ENCODE results near the gene CCDC141. TPM values are rescaled to one million over a fixed set of nuclear protein-coding genes. Genes with fewer than 3 reads are reported as not detected.

CCDC141 gene
- total RNA-seq, 3 donors from 2014 or later (not counting 1 experiment from before 2014, with no cell fraction given) = 2.0 to 3.1 (median 2.0) TPM

DNA sequence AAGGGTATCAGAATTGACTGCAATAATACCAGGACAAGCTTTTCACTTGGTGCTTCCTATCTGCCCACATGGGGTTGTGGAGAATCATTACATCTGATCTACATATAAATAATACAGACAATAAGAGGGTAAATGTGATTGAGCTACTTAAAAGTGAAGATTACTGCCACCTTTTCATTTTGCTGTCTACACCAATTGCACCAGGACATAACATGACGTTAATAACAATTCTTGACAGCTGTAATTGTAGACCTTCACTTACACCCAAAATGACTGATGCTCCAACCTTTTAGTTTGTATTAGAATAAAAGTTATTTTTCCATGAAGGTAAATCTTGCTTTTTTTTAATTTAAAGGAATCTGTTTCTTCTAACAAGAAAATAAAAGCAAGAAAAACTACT is 206.2 kb downstream of the CCDC141 start:
- Histone ChIP-seq H3K4me3 (ENCODE audit: low read length) (no peak overlapping the region), H3K4me1 (ENCODE audit: control insufficient read depth, insufficient read depth, low read length) (no peaks in the 10 kb centered on the region), H3K36me3 (ENCODE audit: control insufficient read depth, insufficient read depth, low read length) (no peaks in the 10 kb centered on the region), H3K27ac (ENCODE audit: low read length) (no peak overlapping the region), H3K27me3 (ENCODE audit: control insufficient read depth, insufficient read depth, low read length) (no peaks in the 10 kb centered on the region), H3K9me3 (ENCODE audit: control insufficient read depth, insufficient read depth, low read length) (no peaks in the 10 kb centered on the region)
- H3K27ac Mint-ChIP-seq = no peak overlapping the region
- ATAC-seq = no peak
- intact Hi-C loops (cut with micrococcal nuclease) = no loop called here
- TF ChIP-seq, protein P1, sequence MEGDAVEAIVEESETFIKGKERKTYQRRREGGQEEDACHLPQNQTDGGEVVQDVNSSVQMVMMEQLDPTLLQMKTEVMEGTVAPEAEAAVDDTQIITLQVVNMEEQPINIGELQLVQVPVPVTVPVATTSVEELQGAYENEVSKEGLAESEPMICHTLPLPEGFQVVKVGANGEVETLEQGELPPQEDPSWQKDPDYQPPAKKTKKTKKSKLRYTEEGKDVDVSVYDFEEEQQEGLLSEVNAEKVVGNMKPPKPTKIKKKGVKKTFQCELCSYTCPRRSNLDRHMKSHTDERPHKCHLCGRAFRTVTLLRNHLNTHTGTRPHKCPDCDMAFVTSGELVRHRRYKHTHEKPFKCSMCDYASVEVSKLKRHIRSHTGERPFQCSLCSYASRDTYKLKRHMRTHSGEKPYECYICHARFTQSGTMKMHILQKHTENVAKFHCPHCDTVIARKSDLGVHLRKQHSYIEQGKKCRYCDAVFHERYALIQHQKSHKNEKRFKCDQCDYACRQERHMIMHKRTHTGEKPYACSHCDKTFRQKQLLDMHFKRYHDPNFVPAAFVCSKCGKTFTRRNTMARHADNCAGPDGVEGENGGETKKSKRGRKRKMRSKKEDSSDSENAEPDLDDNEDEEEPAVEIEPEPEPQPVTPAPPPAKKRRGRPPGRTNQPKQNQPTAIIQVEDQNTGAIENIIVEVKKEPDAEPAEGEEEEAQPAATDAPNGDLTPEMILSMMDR (IDR thresholded peaks at IDR 0.05) = no peak
- H3K27me3 Mint-ChIP-seq (ENCODE audit: low read depth in 2 of 2) = no peaks in the 10 kb centered on the region
- no peak overlapping the region for H3K4me3 Mint-ChIP-seq
- no CpG with 5 or more reads among the region's 1 CpG for WGBS (ENCODE audit: insufficient coverage)
- no peaks in the 10 kb centered on the region for H3K9me3 Mint-ChIP-seq
- H3K36me3 Mint-ChIP-seq = no peaks in the 10 kb centered on the region
- DNase-seq = no peak
- no peaks in the 10 kb centered on the region for H3K4me1 Mint-ChIP-seq

GRCh38 chr2:178836807-178837206 is 213.1 kb downstream of the CCDC141 start:
- Histone ChIP-seq H3K36me3 (ENCODE audit: control insufficient read depth, insufficient read depth, low read length) (no peaks in the 10 kb centered on the region), H3K4me1 (ENCODE audit: control insufficient read depth, insufficient read depth, low read length) (no peaks in the 10 kb centered on the region), H3K27ac (ENCODE audit: low read length) (no peak overlapping the region), H3K9me3 (ENCODE audit: control insufficient read depth, insufficient read depth, low read length) (no peaks in the 10 kb centered on the region), H3K27me3 (ENCODE audit: control insufficient read depth, insufficient read depth, low read length) (no peaks in the 10 kb centered on the region), H3K4me3 (ENCODE audit: low read length) (no peak overlapping the region)
- TF ChIP-seq, protein P1 (IDR thresholded peaks at IDR 0.05) = no peak
- no peaks in the 10 kb centered on the region for H3K36me3 Mint-ChIP-seq
- H3K4me1 Mint-ChIP-seq = no peaks in the 10 kb centered on the region
- H3K9me3 Mint-ChIP-seq = no peaks in the 10 kb centered on the region
- H3K4me3 Mint-ChIP-seq = no peak overlapping the region
- WGBS (ENCODE audit: insufficient coverage) = 90% methylated on average over 4 of the region's 4 CpGs
- DNase-seq (no peak), ATAC-seq (no peak)
- no peaks in the 10 kb centered on the region for H3K27me3 Mint-ChIP-seq (ENCODE audit: low read depth in 2 of 2)
- intact Hi-C loops (cut with micrococcal nuclease) = no loop called here
- H3K27ac Mint-ChIP-seq = no peak overlapping the region

- Histone ChIP-seq H3K4me3 (ENCODE audit: low read length) (no peak overlapping the region), H3K27me3 (ENCODE audit: control insufficient read depth, insufficient read depth, low read length) (no peaks in the 10 kb centered on the region), H3K4me1 (ENCODE audit: control insufficient read depth, insufficient read depth, low read length) (no peaks in the 10 kb centered on the region), H3K36me3 (ENCODE audit: control insufficient read depth, insufficient read depth, low read length) (no peaks in the 10 kb centered on the region), H3K27ac (ENCODE audit: low read length) (no peak overlapping the region), H3K9me3 (ENCODE audit: control insufficient read depth, insufficient read depth, low read length) (no peaks in the 10 kb centered on the region)
- Mint-ChIP-seq H3K9me3 (no peaks in the 10 kb centered on the region), H3K4me1 (no peaks in the 10 kb centered on the region), H3K36me3 (no peaks in the 10 kb centered on the region), H3K27me3 (ENCODE audit: low read depth in 2 of 2) (no peaks in the 10 kb centered on the region), H3K4me3 (no peak overlapping the region), H3K27ac (no peak overlapping the region)
- TF ChIP-seq, protein P1 (IDR thresholded peaks at IDR 0.05) = no peak
- intact Hi-C loops (cut with micrococcal nuclease) = no loop called here
- no peak for ATAC-seq
- 87% methylated on average over 9 of the region's 9 CpGs for WGBS (ENCODE audit: insufficient coverage)
- DNase-seq = no peak
These were observed 215.9 kb downstream of the CCDC141 start for GRCh38 chr2:178834086-178834485.

DNA sequence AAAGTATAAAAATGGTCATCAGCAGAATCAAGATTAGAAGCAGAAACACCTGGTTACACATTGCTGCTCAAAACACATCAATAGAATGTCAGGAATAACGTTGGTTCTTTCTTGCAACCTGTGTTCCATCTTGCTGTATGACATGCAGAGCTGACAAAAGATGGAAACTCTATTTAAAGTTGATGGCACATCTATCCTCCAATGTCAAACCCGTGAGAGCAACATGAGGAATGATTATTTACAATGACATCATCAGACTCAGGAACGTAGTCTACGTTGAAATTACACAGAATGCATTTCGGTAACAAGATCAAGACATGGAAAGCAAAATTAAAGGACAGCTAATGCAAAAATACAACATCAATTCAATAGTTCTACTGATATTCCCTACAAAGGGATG is 216.6 kb downstream of the CCDC141 start:
- DNase-seq = no peak
- ATAC-seq = no peak
- TF ChIP-seq, protein P1 (IDR thresholded peaks at IDR 0.05) = no peak
- no peaks in the 10 kb centered on the region for H3K27me3 Mint-ChIP-seq (ENCODE audit: low read depth in 2 of 2)
- H3K27ac ChIP-seq (ENCODE audit: low read length) = no peak overlapping the region
- intact Hi-C loops (cut with micrococcal nuclease) = no loop called here
- no peak overlapping the region for H3K4me3 Mint-ChIP-seq
- H3K4me3 ChIP-seq (ENCODE audit: low read length) = no peak overlapping the region
- no peaks in the 10 kb centered on the region for H3K4me1 Mint-ChIP-seq
- WGBS (ENCODE audit: insufficient coverage) = 98% methylated on average over 5 of the region's 5 CpGs
- H3K36me3 Mint-ChIP-seq = no peaks in the 10 kb centered on the region
- H3K9me3 Mint-ChIP-seq = no peaks in the 10 kb centered on the region
- H3K27ac Mint-ChIP-seq = no peak overlapping the region
- no peaks in the 10 kb centered on the region for H3K27me3 ChIP-seq (ENCODE audit: control insufficient read depth, insufficient read depth, low read length)
- no peaks in the 10 kb centered on the region for H3K36me3 ChIP-seq (ENCODE audit: control insufficient read depth, insufficient read depth, low read length)
- no peaks in the 10 kb centered on the region for H3K4me1 ChIP-seq (ENCODE audit: control insufficient read depth, insufficient read depth, low read length)
- H3K9me3 ChIP-seq (ENCODE audit: control insufficient read depth, insufficient read depth, low read length) = no peaks in the 10 kb centered on the region

All from natural killer cell (primary cell).